ENCODE measurements around the gene AQP1.

The AQP1 gene

DNA sequence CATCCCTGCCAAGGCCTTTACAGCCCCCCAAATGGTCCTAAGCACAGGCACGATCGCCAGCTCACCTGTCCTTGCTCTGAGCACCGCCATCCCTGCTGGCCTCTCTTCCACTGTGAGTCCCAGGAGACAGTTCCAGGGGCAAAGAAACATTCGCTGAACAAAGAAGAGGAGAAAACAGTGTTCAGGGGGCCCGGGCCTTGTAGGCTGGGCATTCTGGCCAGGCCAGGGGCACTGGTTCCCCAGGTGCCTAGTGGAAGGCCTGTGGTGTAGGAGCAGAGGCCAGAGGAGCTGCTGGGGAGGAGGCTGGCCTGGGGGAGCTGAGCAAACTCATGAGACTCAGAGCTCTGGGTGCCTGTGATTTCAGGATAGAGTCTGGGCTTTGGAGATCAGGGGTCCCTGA lies 22.6 kb downstream of the AQP1 start:
- no peak for DNase-seq (ENCODE audit: low read depth, low spot score)
- TF ChIP-seq, protein P1, sequence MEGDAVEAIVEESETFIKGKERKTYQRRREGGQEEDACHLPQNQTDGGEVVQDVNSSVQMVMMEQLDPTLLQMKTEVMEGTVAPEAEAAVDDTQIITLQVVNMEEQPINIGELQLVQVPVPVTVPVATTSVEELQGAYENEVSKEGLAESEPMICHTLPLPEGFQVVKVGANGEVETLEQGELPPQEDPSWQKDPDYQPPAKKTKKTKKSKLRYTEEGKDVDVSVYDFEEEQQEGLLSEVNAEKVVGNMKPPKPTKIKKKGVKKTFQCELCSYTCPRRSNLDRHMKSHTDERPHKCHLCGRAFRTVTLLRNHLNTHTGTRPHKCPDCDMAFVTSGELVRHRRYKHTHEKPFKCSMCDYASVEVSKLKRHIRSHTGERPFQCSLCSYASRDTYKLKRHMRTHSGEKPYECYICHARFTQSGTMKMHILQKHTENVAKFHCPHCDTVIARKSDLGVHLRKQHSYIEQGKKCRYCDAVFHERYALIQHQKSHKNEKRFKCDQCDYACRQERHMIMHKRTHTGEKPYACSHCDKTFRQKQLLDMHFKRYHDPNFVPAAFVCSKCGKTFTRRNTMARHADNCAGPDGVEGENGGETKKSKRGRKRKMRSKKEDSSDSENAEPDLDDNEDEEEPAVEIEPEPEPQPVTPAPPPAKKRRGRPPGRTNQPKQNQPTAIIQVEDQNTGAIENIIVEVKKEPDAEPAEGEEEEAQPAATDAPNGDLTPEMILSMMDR (IDR thresholded peaks at IDR 0.05; ENCODE audit: insufficient read depth, low read length, missing control alignments), result no peak
- ChIA-PET CTCF (interaction anchor here (0.6 to 7.6 kb wide), 7 partner anchors 9 to 199 kb away, joined by 3 to 77 read pairs (median 8); no protein-coding TSS in a partner anchor), POLR2A (no interaction called here)
- no peak overlapping the region for H3K4me3 ChIP-seq (ENCODE audit: low read depth, low read length)

DNA sequence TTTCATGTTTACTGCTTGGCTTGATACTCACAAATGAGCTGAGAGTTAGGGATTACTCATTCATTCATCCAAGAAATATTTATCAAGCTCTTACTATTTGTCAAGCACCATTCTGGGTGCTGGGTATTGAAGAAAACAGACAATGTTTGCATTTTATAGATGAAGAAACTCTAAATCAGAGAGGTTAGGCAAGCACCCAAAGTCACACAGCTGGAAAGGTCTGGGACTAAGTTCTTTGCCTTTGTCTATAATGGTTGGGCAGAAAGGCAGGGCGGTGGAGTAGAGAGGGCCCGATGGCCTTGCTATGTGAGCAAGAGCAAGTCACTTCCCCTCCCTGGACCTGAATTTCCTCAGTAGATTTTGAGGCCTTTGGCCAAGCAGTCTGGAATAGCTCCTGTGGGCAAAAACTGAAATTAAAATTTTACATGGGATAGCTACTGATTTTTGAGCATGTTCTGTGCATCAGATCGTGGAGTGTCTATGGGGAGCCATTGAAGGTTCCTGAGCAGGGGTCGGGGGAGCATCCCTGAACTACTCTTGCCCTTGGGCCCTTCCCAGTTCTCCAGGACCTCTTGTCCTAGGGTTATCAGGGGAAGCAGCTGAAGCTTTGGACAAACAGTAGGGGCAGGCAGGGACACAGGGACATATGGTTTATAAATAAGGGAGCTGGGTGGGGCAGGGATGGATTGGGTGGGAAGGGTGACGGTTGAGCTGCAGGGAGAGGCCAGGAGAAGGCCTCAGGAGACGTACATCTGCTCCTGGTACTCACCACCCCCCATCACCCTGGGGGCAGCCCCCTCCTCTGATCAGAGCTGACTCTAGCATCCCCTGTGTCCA lies 23.3 kb downstream of the AQP1 start:
- DNase-seq (ENCODE audit: low read depth, low spot score), result no peak
- POLR2A ChIA-PET, result no interaction called here
- TF ChIP-seq, protein P1 (IDR thresholded peaks at IDR 0.05; ENCODE audit: insufficient read depth, low read length, missing control alignments), result no peak
- no peak overlapping the region for H3K4me3 ChIP-seq (ENCODE audit: low read depth, low read length)
- CTCF ChIA-PET, result interaction anchor here (0.6 to 7.6 kb wide), 9 partner anchors 9 to 188 kb away, joined by 3 to 77 read pairs (median 6); no protein-coding TSS in a partner anchor

DNA sequence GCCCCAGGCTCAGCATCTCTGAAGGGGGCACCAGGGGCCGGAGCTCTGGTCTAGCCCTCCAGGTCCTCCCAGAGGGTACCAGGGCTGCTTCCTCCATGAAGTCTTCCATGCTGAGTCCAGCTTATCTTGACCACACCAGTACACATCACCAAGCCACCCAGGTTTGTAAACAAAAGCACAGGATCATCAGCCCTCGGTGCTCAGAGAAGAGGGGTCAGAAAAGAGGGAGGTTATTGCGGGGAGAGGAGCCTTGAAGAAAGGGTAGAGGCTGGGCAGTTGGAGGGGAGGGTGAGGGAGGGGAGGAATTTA lies 23.9 kb downstream of the AQP1 start:
- TF ChIP-seq, protein P1 (IDR thresholded peaks at IDR 0.05; ENCODE audit: insufficient read depth, low read length, missing control alignments), result no peak
- ChIA-PET POLR2A (no interaction called here), CTCF (interaction anchor here (0.8 to 7.6 kb wide), 7 partner anchors 8 to 187 kb away, joined by 3 to 77 read pairs (median 8); no protein-coding TSS in a partner anchor)

DNA sequence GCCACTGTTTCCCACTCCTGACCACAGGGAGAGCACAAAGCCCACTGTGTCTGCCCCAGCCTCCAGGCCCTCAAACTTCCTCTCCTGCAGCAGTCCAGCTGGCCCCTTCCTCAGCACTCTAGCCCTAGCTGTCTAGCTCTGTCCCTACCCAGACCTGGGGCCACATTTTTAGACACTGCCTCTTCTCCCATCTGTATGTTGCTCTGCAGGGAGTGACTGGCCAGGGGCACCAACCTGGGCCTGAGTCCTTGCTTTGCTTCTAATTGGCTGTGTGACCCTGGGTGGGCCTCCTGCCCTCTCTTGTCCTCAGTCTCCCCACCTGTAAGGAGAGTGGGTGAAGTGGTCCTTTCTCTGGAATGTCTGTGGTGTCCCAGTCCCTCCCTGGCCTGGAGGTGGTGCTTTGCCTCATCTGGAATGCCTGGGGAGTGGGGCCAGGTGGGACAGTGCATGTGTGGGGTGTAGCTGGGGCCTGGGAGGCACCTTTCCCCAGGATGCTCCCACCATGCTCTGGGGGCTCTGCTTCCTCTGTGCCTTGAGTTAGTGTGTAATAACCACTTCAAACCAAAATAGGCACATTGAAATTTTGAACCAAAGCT lies 25.1 kb downstream of the AQP1 start:
- TF ChIP-seq, protein P1 (IDR thresholded peaks at IDR 0.05; ENCODE audit: insufficient read depth, low read length, missing control alignments), result no peak
- POLR2A ChIA-PET, result no interaction called here
- no peak overlapping the region for H3K4me3 ChIP-seq (ENCODE audit: low read depth, low read length)
- CTCF ChIA-PET, result interaction anchor here (2.7 to 7.6 kb wide), 3 partner anchors 16 to 186 kb away, joined by 14 to 77 read pairs (median 49); no protein-coding TSS in a partner anchor
- DNase-seq (ENCODE audit: low read depth, low spot score), result no peak

More for the DNA sequence above, 23.9 kb downstream of the AQP1 start:
- no peak for DNase-seq (ENCODE audit: low read depth, low spot score)
- no peak overlapping the region for H3K4me3 ChIP-seq (ENCODE audit: low read depth, low read length)

DNA sequence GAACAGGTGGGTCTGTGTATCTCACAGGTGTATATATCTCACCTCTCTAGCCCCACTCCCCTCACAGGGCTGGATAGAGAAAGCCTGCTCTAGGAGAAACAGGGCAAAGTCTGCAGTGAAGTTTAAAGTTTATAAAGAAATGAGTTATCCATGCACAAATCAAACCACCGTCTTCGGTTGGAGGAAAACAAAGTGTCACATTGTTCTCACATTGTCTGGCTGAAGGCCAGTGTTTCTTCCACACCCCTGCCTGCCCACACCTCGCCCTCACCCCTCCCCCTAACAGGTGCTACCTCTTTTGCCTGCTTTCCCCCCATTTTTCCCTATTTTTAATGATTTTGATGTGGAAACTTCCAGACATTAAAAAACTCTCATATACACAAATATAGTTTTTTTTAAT lies 25.8 kb downstream of the AQP1 start:
- no peak overlapping the region for H3K4me3 ChIP-seq (ENCODE audit: low read depth, low read length)
- DNase-seq (ENCODE audit: low read depth, low spot score), result no peak
- ChIA-PET POLR2A (no interaction called here), CTCF (interaction anchor here (1.6 to 7.6 kb wide), 9 partner anchors 14 to 800 kb away, joined by 4 to 77 read pairs (median 9); no protein-coding TSS in a partner anchor)
- TF ChIP-seq, protein P1 (IDR thresholded peaks at IDR 0.05; ENCODE audit: insufficient read depth, low read length, missing control alignments), result no peak
